H1 (cell line): Measurements from ENCODE around the gene PDE4B. TPM values are rescaled to one million over a fixed set of nuclear protein-coding genes. Genes with fewer than 3 reads are reported as not detected.

Source experiments
- CTCF ChIA-PET: fragments of 300-600 bp; sonication (Branson Sonifier 250); formaldehyde crosslinking; loops from one replicate; lab custom pipeline; 2021; ENCODE audit not compliant: partially characterized antibody; lab: Charles Lee
- POLR2A ChIA-PET: fragments of 300-600 bp; sonication (Branson Sonifier 250); formaldehyde crosslinking; loops from one replicate; lab custom pipeline; 2021; ENCODE audit warnings: inconsistent platforms; ENCODE audit not compliant: partially characterized antibody; lab: Charles Lee
- DNase-seq, 2 experiments: peaks; one replicate each; pipeline versions ENCODE4 v3.0.0 to v3.0.0-alpha.2; 2010 to 2022; ENCODE audit warnings: low spot score in 2 of 2, low read depth in 1 of 2, mixed read lengths in 1 of 2
- FAIRE-seq: peaks from 2 replicates; lab custom pipeline; 2011; peaks lifted over from hg19 to GRCh38; lab: Jason Lieb, UNC
- H2AFZ ChIP-seq: 2 replicates; pipeline ENCODE4 v1.8.1; 2012; ENCODE audit warnings: low read length, inconsistent platforms
- H2AK5ac ChIP-seq: 2 replicates; pipeline ENCODE4 v1.6.1; 2013; ENCODE audit warnings: low read depth, low read length
- H2BK120ac ChIP-seq: replicated peaks from 2 replicates; pipeline ENCODE3; 2013; ENCODE audit warnings: low read depth, low read length, inconsistent platforms
- H2BK12ac ChIP-seq: 2 replicates; pipeline ENCODE4 v1.6.1; 2013; ENCODE audit warnings: low read depth, low read length
- H2BK15ac ChIP-seq: 2 replicates; pipeline ENCODE4 v1.6.1; 2013; ENCODE audit warnings: low read length
- H2BK20ac ChIP-seq: 2 replicates; pipeline ENCODE4 v1.6.1; 2013; ENCODE audit warnings: low read length
- H2BK5ac ChIP-seq: 2 replicates; pipeline ENCODE4 v1.6.1; 2013; ENCODE audit warnings: low read depth, low read length
- H3K14ac ChIP-seq: 2 replicates; pipeline ENCODE4 v1.6.1; 2013; ENCODE audit warnings: inconsistent platforms; ENCODE audit not compliant: insufficient read length
- H3K18ac ChIP-seq: 2 replicates; pipeline ENCODE4 v1.6.1; 2013; ENCODE audit warnings: low read length; ENCODE audit errors: extremely low read depth
- H3K23ac ChIP-seq: 2 replicates; pipeline ENCODE4 v1.6.1; 2013; ENCODE audit warnings: inconsistent platforms; ENCODE audit not compliant: insufficient read length
- H3K23me2 ChIP-seq: 2 replicates; pipeline ENCODE4 v1.6.1; 2013; ENCODE audit warnings: low read depth, low read length
- H3K27ac ChIP-seq: 2 replicates; pipeline ENCODE4 v1.6.1; 2011; ENCODE audit warnings: low read depth, low read length, inconsistent platforms
- H3K27me3 ChIP-seq, 4 experiments: replicated peaks in 1 of 4; 1 replicate in 1 of 4; 2 replicates in 3 of 4; pipeline versions ENCODE4 v1.6.1 to v1.8.1; 2011 to 2013; ENCODE audit warnings: low read length in 3 of 4, mild to moderate bottlenecking in 3 of 4, inconsistent platforms in 2 of 4, mixed read lengths in 2 of 4, moderate library complexity in 1 of 4; ENCODE audit not compliant: control insufficient read depth in 3 of 4, insufficient read depth in 3 of 4; ENCODE audit errors: extremely low read depth in 1 of 4
- H3K36me3 ChIP-seq, 4 experiments: 2 replicates each; pipeline versions ENCODE4 v1.6.1 to v1.8.1; 2011 to 2013; ENCODE audit warnings: mild to moderate bottlenecking in 4 of 4, low read length in 3 of 4, moderate library complexity in 2 of 4, control low read depth in 1 of 4, inconsistent platforms in 1 of 4; ENCODE audit not compliant: insufficient read depth in 4 of 4, control insufficient read depth in 2 of 4
- H3K4ac ChIP-seq: replicated peaks from 2 replicates; pipeline ENCODE3; 2013; ENCODE audit warnings: low read length, low read depth, mixed read lengths, inconsistent platforms; ENCODE audit not compliant: insufficient read length
- H3K4me1 ChIP-seq, 4 experiments: replicated peaks in 1 of 4; 1 replicate in 1 of 4; 2 replicates in 3 of 4; pipeline versions ENCODE4 v1.6.1 to v1.8.1; 2011 to 2013; ENCODE audit warnings: low read length in 3 of 4, inconsistent platforms in 2 of 4, mixed read lengths in 1 of 4; ENCODE audit not compliant: insufficient read depth in 4 of 4, control insufficient read depth in 3 of 4
- H3K4me2 ChIP-seq, 2 experiments: 2 replicates each; pipeline versions ENCODE4 v1.6.1 to v1.8.1; 2011 to 2013; ENCODE audit warnings: low read depth in 2 of 2, low read length in 2 of 2, control low read depth in 1 of 2, inconsistent platforms in 1 of 2, mild to moderate bottlenecking in 1 of 2; ENCODE audit not compliant: insufficient read depth in 1 of 2
- H3K4me3 ChIP-seq, 4 experiments: fragments of 200-600, 300-600 bp in 1 of 4; sonication (generic), shearing (Covaris generic), sonication (Bioruptor Twin) in 1 of 4; 2 replicates each; pipeline versions ENCODE4 v1.5.1 to v1.8.1; 2011 to 2016; ENCODE audit warnings: low read length in 4 of 4, low read depth in 3 of 4, control low read depth in 2 of 4, inconsistent platforms in 2 of 4, mild to moderate bottlenecking in 2 of 4, mixed read lengths in 1 of 4, moderate library complexity in 1 of 4; ENCODE audit not compliant: insufficient read depth in 2 of 4; ENCODE audit errors: extremely low read depth in 1 of 4
- H3K56ac ChIP-seq: replicated peaks from 2 replicates; pipeline ENCODE3; 2013; ENCODE audit warnings: low read depth, mild to moderate bottlenecking, mixed read lengths, low read length, inconsistent platforms; ENCODE audit not compliant: insufficient read length
- H3K79me1 ChIP-seq: 2 replicates; pipeline ENCODE4 v1.6.1; 2013; ENCODE audit warnings: low read depth, low read length, control low read depth
- H3K79me2 ChIP-seq, 2 experiments: 2 replicates each; pipeline versions ENCODE4 v1.6.1 to v1.8.1; 2012 to 2013; ENCODE audit warnings: low read length in 2 of 2, mild to moderate bottlenecking in 2 of 2, inconsistent platforms in 1 of 2; ENCODE audit not compliant: insufficient read depth in 2 of 2, control insufficient read depth in 1 of 2
- H3K9ac ChIP-seq, 4 experiments: replicated peaks in 1 of 4; 1 replicate in 1 of 4; 2 replicates in 3 of 4; pipeline versions ENCODE4 v1.6.1 to v1.8.1; 2011 to 2013; ENCODE audit warnings: low read depth in 3 of 4, low read length in 3 of 4, control low read depth in 2 of 4, mild to moderate bottlenecking in 2 of 4, moderate library complexity in 2 of 4, inconsistent platforms in 1 of 4; ENCODE audit errors: extremely low read depth in 1 of 4
- H3K9me3 ChIP-seq, 2 experiments: 2 replicates each; pipeline versions ENCODE4 v1.6.1 to v1.8.1; 2012 to 2013; ENCODE audit warnings: mild to moderate bottlenecking in 2 of 2, moderate library complexity in 2 of 2, control low read depth in 1 of 2, inconsistent platforms in 1 of 2, low read depth in 1 of 2, low read length in 1 of 2, mixed read lengths in 1 of 2; ENCODE audit not compliant: insufficient read depth in 2 of 2
- H4K20me1 ChIP-seq, 2 experiments: replicated peaks in 1 of 2; 2 replicates each; pipeline versions ENCODE3 to v1.8.1; 2011 to 2013; ENCODE audit warnings: inconsistent platforms in 2 of 2, low read length in 2 of 2, mild to moderate bottlenecking in 1 of 2; ENCODE audit not compliant: insufficient read depth in 2 of 2, control insufficient read depth in 1 of 2
- H4K5ac ChIP-seq: 2 replicates; pipeline ENCODE4 v1.6.1; 2013; ENCODE audit warnings: low read length, low read depth, mixed read lengths, inconsistent platforms; ENCODE audit not compliant: insufficient read length
- H4K8ac ChIP-seq: 2 replicates; pipeline ENCODE4 v1.8.0; 2013; ENCODE audit warnings: mild to moderate bottlenecking, moderate library complexity, low read length, inconsistent platforms; ENCODE audit not compliant: insufficient read depth; ENCODE audit errors: extremely low read depth
- H4K91ac ChIP-seq: replicated peaks from 2 replicates; pipeline ENCODE3; 2013; ENCODE audit warnings: low read length, mixed read lengths, inconsistent platforms; ENCODE audit not compliant: insufficient read length
- SRF ChIP-seq: IDR thresholded peaks from 2 replicates; pipeline ENCODE4 v1.6.1; 2011; ENCODE audit warnings: mild to moderate bottlenecking, low read depth, low read length, moderate library complexity
- WGBS, 2 experiments: shearing (Covaris generic) in 1 of 2; methylation state at CpG; one replicate each; pipeline versions ENCODE4 v1.1.6 to v1.1.7; 2013 to 2015; ENCODE audit warnings: low lambda C conversion rate in 2 of 2, mixed read lengths in 2 of 2, inconsistent platforms in 1 of 2, low coverage in 1 of 2, missing lambda C conversion rate in 1 of 2; ENCODE audit not compliant: insufficient replicate concordance in 2 of 2, insufficient coverage in 1 of 2, insufficient read length in 1 of 2; ENCODE audit errors: extremely low coverage in 1 of 2, missing lambda C conversion rate in 1 of 2; 5-methylcytosine and 5-hydroxymethylcytosine counted together
- polyA plus RNA-seq, 7 experiments: library from polyadenylated mRNA; depleted of rRNA in 3 of 7; stranded (reverse) in 5 of 7; unstranded in 2 of 7; fragments of >200 nt in 5 of 7; fragments of 200-250 nt in 2 of 7; gene quantifications; 1 replicate in 5 of 7; 2 replicates in 1 of 7; 4 replicates in 1 of 7; pipeline versions ENCODE4 v1.2.1 to v1.2.3, GENCODE V29; 2011 to 2013; ENCODE audit warnings: missing spikeins in 2 of 7, mixed read lengths in 2 of 7
- total RNA-seq: library from RNA; stranded (reverse); fragmentation: NEBNext Ultra II Directional; extraction: Animal tissue kit (Norgen Biotek cat#: 25700); gene quantifications from 2 replicates; pipeline ENCODE4 v1.2.1, GENCODE V29; 2021

PDE4B gene
- total and polyA plus RNA-seq, 2 of the 8 experiments (the other 6 are each of a cell fraction or from before 2014, with no cell fraction given), result 5.0 to 15.1 TPM

- FAIRE-seq, result no peak
- Histone ChIP-seq H4K91ac (no peak overlapping the region), H3K79me2 (no peaks in the 10 kb centered on the region)
- no peak for TF ChIP-seq SRF
- TF ChIP-seq, all 59 proteins: peak for 0
- Histone ChIP-seq H3K9ac (no peak overlapping the region), H3K4me3 (no peak overlapping the region), H2BK5ac (no peak overlapping the region), H2BK12ac (no peak overlapping the region), H4K5ac (no peak overlapping the region), H3K9me3 (peaks cover under 1 to 3% of the 10 kb centered on the region in 2 experiments; a peak in 1 of 4 replicates), H2BK15ac (no peak overlapping the region), H3K4me1 (no peaks in the 10 kb centered on the region), H3K23ac (no peak overlapping the region), H2AFZ (no peak overlapping the region), H3K18ac (no peak overlapping the region), H2BK120ac (no peak overlapping the region), H2BK20ac (no peak overlapping the region), H4K8ac (no peak overlapping the region), H3K27me3 (no peaks in the 10 kb centered on the region), H3K56ac (no peak overlapping the region), H3K4ac (no peak overlapping the region), H3K4me2 (no peak overlapping the region), H3K14ac (no peak overlapping the region), H3K27ac (no peak overlapping the region), H4K20me1 (no peaks in the 10 kb centered on the region), H3K23me2 (no peaks in the 10 kb centered on the region), H2AK5ac (no peak overlapping the region), H3K36me3 (no peaks in the 10 kb centered on the region), H3K79me1 (no peaks in the 10 kb centered on the region)
- DNase-seq, result no peak
- ChIA-PET POLR2A (no interaction called here), CTCF (interaction anchor here (1.0 kb wide), 1 partner anchor 403 kb away, joined by 3 read pairs; no protein-coding TSS in a partner anchor)
- WGBS, 2 experiments, result 93% methylated on average over 4 of the region's 4 CpGs; no CpG with 5 or more reads in 1 of the 2 experiments
These were observed 51.6 kb downstream of the PDE4B start for GRCh38 chr1:65844296-65844695.
